IPS DF 4.7 (cell line): ENCODE measurements around the gene PIEZO1.
"Not testable (repeated sequence)": the region's sequence is repeated elsewhere in the genome, so short reads cannot be mapped to it uniquely, and the experiment has no call there.

Source experiments
- DNase-seq: peaks from one replicate; pipeline ENCODE4 v3.0.0-alpha.2; 2013; ENCODE audit warnings: low spot score; ENCODE audit errors: extremely low read depth

Gene PIEZO1

GRCh38 chr16:88785106-88785924 is at the start of gene PIEZO1:
Gene PIEZO1 (minus strand): TSS chr16:88785220. CDS start chr16:88784964, 256 bp downstream.
- DNase-seq: no peak

- no peak for DNase-seq
Measured at GRCh38 chr16:88834670-88835069, 49.6 kb upstream of the PIEZO1 start.

GRCh38 chr16:88833086-88833485 is 48.1 kb upstream of the PIEZO1 start:
- no peak for DNase-seq

GRCh38 chr16:88831838-88832237 is 46.8 kb upstream of the PIEZO1 start:
- no peak for DNase-seq

GRCh38 chr16:88830783-88831182 is 45.8 kb upstream of the PIEZO1 start:
- no peak for DNase-seq

- no peak for DNase-seq
Measured at GRCh38 chr16:88830258-88830657, 45.2 kb upstream of the PIEZO1 start.

GRCh38 chr16:88828711-88829110 is 43.7 kb upstream of the PIEZO1 start:
- no peak for DNase-seq

- DNase-seq: no peak
Measured at GRCh38 chr16:88827727-88828126, 42.7 kb upstream of the PIEZO1 start.

GRCh38 chr16:88826070-88826840 is 41.2 kb upstream of the PIEZO1 start:
- no peak for DNase-seq

- DNase-seq: no peak
Measured at GRCh38 chr16:88825146-88825545, 40.1 kb upstream of the PIEZO1 start.

- DNase-seq: no peak
Measured at GRCh38 chr16:88824256-88825077, 39.4 kb upstream of the PIEZO1 start.

GRCh38 chr16:88823646-88824045 is 38.6 kb upstream of the PIEZO1 start:
- not testable (repeated sequence) for DNase-seq

- no peak for DNase-seq
Measured at GRCh38 chr16:88822281-88823040, 37.4 kb upstream of the PIEZO1 start.

GRCh38 chr16:88821168-88821850 is 36.3 kb upstream of the PIEZO1 start:
- no peak for DNase-seq

GRCh38 chr16:88820385-88821025 is 35.5 kb upstream of the PIEZO1 start:
- no peak for DNase-seq

- DNase-seq: no peak
Measured at GRCh38 chr16:88819126-88819525, 34.1 kb upstream of the PIEZO1 start.

GRCh38 chr16:88818575-88818874 is 33.5 kb upstream of the PIEZO1 start:
- no peak for DNase-seq

GRCh38 chr16:88817785-88818574 is 33.0 kb upstream of the PIEZO1 start:
- no peak for DNase-seq
